Body of pancreas (tissue), 4 donors: ENCODE data around the gene ARHGEF17.

ENCODE experiments used
- CTCF ChIP-seq, 7 experiments: fragments of 450-650 bp in 4 of 7; fragments of 200-600 bp in 3 of 7; sonication (generic) in 3 of 7; IDR thresholded peaks; one replicate each; pipeline ENCODE4 v1.5.1; 2016 to 2019; ENCODE audit warnings: antibody characterized with exemption in 7 of 7
- POLR2A ChIP-seq, 3 donors: fragments of 450-650 bp; IDR thresholded peaks; one replicate each; pipeline ENCODE4 v1.6.1; 2016; ENCODE audit warnings: antibody characterized with exemption in 3 of 3, mild to moderate bottlenecking in 2 of 3

DNA sequence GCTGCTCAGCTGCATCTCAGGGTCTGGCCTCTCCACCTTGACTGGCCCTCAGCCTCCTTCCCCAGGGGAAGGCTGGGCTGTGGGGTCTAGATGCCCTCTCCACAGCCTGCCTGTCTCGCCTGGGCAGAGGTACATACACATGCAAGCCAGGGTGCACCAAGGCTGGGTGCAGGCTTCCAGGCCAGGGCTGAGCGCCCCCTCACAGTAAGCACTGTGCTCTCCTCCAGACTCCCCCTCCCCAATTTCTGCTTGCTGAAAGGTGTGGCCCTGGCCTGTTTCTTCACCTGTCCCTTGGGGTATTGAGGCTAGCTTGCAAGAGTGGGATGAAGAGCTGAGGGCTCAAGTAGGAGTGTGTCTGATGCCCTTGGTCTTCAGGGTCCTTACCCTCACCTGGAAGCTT lies 90.6 kb downstream of the ARHGEF17 start:
- TF ChIP-seq CTCF (IDR thresholded peaks at IDR 0.05) (no peak), POLR2A (IDR thresholded peaks at IDR 0.05) (no peak)
